ENCODE measurements around the gene TBC1D10B. TPM values are rescaled to one million over a fixed set of nuclear protein-coding genes. Genes with fewer than 3 reads are reported as not detected.

Gene TBC1D10B
- total RNA-seq, 2 donors from 2014 or later, result 27.8 to 29.8 TPM

GRCh38 chr16:30377050-30377811 lies 6.9 kb upstream of the TBC1D10B start:
- DNase-seq (ENCODE audit: low spot score), result no peak
- intact Hi-C loops (cut with DNase I), result loop anchor here in 1 of 2 donors (5.0 kb wide), 1 partner anchor 1220 kb away; no protein-coding TSS in a partner anchor

DNA sequence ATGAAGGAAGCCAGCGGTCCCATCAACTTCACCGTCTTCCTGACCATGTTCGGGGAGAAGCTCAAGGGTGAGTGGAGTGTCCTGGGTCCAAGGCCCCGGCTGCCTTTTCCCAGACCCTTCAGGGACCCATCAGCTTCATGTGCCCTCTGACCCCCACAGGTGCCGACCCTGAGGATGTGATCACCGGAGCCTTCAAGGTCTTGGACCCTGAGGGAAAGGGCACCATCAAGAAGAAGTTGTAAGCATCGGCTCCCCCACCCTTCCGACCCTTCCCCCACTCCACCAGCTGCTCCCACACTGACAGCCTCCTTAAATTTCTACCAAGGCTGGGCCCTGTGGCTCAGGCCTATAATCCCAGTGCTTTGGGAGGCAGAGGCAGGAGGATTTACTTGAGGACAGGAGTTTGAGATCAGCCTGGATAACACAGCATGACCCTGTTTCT lies 6.2 kb upstream of the TBC1D10B start:
- DNase-seq (ENCODE audit: low spot score), result no peak
- intact Hi-C loops (cut with DNase I), result loop anchor here in 1 of 2 donors (5.0 kb wide), 1 partner anchor 1219 kb away; no protein-coding TSS in a partner anchor

DNA sequence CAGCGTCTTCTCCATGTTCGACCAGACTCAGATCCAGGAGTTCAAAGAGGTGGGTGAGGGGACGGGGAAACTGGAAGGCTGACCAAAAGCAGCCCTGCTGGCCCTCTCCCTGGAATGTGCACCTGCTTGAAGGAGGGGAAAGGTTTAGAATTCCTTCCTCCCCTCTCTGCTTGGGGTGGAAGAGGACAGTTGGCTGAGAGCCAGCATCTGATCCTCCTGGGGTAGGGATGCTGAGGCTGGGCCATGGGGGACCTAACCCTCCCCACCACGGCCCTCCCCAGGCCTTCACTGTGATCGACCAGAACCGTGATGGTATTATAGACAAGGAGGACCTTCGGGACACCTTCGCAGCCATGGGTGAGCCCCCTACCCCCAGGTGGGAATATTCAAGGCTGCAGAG lies 5.6 kb upstream of the TBC1D10B start:
- intact Hi-C loops (cut with DNase I), result loop anchor here in 1 of 2 donors (5.0 kb wide), 1 partner anchor 1219 kb away; no protein-coding TSS in a partner anchor
- no peak for DNase-seq (ENCODE audit: low spot score)

DNA sequence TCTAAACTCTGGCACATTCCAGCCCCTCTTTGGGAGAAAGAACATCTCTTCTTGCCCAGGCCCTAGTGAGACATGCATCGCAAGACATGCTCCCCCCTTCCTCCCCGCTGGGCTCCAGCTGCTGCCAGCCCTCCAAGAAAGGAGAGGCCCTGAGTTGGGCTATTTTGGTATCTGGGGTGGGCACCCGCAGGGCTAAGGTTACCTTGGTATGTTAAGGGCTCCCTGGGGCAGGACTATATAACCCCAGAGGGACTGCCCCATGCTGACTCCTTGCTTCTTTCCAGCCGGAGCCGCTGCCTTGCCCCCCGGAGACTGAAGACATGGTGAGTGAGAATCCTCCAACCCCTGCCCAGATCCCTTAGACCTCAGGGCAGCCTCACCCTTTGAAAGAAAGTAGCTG lies 4.2 kb upstream of the TBC1D10B start, which contains the start of gene MYL11:
MYL11 (plus strand) TSS at position 265 of the 400 bp plus-strand sequence; CDS start at position 321, 56 bp downstream.
- DNase-seq (ENCODE audit: low spot score), result no peak
- intact Hi-C loops (cut with DNase I), result no loop called here

GRCh38 chr16:30372725-30373124 lies 2.4 kb upstream of the TBC1D10B start:
- intact Hi-C loops (cut with DNase I), result no loop called here

DNA sequence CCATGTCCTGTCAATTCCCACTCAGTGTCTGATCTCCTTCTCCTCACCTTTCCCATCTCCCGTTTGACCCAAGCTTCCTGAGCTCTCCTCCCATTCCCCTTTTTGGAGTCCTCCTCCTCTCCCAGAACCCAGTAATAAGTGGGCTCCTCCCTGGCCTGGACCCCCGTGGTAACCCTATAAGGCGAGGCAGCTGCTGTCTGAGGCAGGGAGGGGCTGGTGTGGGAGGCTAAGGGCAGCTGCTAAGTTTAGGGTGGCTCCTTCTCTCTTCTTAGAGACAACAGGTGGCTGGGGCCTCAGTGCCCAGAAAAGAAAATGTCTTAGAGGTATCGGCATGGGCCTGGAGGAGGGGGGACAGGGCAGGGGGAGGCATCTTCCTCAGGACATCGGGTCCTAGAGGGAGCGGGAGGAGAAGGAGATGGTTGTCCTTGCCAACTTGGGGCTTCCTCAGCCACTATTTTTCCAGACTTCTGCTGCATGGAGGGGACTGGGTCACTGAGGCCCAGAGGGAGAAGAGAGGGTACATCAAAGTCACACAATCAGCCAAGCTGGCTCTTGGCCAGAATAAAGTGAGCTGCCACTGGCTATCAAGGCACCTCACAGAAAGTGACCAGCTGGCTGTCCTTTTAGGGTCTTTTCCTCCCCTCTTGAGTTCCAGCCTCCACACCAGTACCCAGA lies 1.9 kb upstream of the TBC1D10B start:
- DNase-seq (ENCODE audit: low spot score), result no peak
- intact Hi-C loops (cut with DNase I), result no loop called here

More at GRCh38 chr16:30372725-30373124, 2.4 kb upstream of the TBC1D10B start:
- no peak for DNase-seq (ENCODE audit: low spot score)

- DNase-seq (ENCODE audit: low spot score), result no peak
- intact Hi-C loops (cut with DNase I), result no loop called here
Observed at GRCh38 chr16:30371248-30371816, 1.0 kb upstream of the TBC1D10B start.

DNA sequence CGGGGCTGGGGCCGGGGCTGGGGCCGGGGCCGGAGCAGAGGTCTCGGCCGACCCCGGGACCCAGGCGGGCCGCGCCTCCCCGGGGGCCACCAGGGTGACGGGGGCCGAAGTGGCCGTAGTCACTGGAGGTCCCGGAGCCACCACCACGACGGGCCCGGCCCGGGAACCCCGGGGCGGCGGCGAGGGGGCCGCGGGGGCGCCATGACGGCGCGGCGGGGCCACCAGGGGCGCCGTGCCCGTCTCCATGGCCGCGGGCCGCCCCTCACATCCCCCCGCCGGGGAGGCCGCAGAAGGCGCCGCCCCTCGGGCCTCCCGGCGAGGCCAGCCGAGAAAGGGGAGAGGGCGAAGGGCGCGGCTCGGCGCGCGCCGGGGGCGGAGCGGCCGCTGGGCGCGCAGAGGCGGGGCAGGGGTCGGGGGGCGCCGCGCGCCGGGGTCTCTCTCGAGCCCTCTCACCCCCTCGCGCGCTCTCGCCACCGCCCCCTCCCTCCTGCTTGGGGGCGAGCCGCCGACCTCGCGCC lies 297 bp downstream of the TBC1D10B start:
- intact Hi-C loops (cut with DNase I), result no loop called here
- DNase-seq (ENCODE audit: low spot score), result no peak

DNA sequence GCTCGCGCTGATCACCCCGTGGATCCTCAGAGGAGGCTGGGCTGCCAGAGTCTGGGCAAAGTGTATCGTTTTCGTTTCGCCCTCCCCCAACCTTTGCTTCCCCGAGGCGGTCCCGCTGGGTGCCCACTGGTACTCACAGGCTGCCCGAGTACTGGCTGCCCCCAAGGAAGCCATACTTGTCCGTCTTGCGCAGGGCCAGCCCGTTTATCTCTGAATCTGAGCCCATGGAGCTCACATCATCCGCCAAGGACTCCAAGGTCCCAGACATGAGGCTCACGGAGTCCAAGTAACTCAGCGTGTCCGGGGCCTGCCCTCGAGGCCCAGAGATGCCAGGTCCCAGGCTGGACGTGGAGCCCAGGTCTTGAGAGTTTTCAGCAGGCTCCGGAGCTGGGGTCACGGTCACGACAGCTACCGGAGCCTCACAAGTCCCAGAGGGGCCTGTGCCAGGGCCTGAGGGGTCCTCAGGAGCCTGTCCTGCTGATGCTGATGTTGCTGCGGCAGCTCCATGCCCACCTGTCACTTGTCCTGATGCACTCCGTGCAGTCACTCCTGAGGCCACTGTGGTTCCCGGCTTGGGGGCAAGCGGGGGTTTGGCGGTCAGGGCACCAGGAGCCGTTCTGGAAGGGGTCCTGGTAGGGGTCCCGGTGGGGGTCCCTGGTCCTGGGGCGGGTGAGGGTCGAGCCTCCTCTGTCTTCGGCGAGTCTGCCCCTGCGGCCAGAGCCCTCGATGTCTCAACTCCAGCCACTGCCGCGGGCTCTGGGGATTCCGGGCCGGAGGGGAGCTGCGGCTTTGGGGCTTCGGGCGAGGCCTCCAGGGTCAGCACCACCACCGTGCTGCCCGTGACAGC lies 980 bp downstream of the TBC1D10B start:
- intact Hi-C loops (cut with DNase I), result no loop called here

GRCh38 chr16:30368792-30369090 lies 1.6 kb downstream of the TBC1D10B start:
- DNase-seq (ENCODE audit: low spot score), result no peak
- intact Hi-C loops (cut with DNase I), result no loop called here

More for the DNA sequence above, 980 bp downstream of the TBC1D10B start:
- DNase-seq (ENCODE audit: low spot score), result no peak

GRCh38 chr16:30368122-30368791 lies 2.0 kb downstream of the TBC1D10B start:
- no peak for DNase-seq (ENCODE audit: low spot score)
- intact Hi-C loops (cut with DNase I), result no loop called here

GRCh38 chr16:30367349-30368009 lies 2.8 kb downstream of the TBC1D10B start:
- intact Hi-C loops (cut with DNase I), result no loop called here
- DNase-seq (ENCODE audit: low spot score), result no peak

DNA sequence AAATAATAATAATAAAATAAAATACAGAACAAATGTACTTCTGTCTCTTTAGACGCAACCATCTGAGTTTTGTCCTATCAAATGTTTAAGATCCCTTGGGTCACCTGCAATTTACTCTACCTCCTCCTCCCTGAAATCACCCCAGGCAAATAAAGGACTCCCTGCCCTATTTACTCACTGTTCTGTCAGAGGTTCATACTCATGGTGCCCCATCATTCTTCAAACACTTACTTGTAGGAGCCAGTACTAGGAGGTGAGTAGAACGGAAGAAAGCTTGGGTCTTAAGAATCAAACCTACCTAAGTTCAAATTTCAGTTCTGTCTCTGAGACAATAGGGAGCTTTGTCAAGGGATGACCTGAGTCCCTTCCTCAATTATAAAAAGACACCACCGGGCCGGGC lies 3.8 kb downstream of the TBC1D10B start:
- intact Hi-C loops (cut with DNase I), result no loop called here
- DNase-seq (ENCODE audit: low spot score), result no peak

DNA sequence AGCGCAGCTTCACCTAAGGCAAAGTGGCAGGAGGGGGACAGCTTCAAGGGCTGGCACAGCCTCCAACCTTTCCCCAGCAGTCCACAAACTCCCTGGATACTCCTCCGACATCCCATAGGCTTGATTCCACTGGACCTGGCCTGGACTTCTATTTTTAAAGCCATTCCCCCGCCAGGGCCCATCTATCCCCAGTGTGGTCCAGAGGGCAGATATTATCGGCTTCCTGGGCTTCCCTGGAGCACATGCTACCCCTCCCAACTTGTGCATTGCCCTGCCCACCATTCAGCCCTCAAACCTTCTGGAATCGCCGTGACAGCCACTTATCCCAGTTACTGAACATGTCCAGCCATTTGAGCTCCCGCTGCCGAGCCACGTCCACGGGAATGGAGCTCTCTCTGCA lies 5.1 kb downstream of the TBC1D10B start:
- intact Hi-C loops (cut with DNase I), result no loop called here
- DNase-seq (ENCODE audit: low spot score), result no peak

- intact Hi-C loops (cut with DNase I), result no loop called here
Observed at GRCh38 chr16:30361180-30361579, 9.1 kb downstream of the TBC1D10B start.

GRCh38 chr16:30359871-30360170 lies 10.5 kb downstream of the TBC1D10B start:
- DNase-seq (ENCODE audit: low spot score), result no peak
- intact Hi-C loops (cut with DNase I), result no loop called here

More at GRCh38 chr16:30361180-30361579, 9.1 kb downstream of the TBC1D10B start:
- no peak for DNase-seq (ENCODE audit: low spot score)

DNA sequence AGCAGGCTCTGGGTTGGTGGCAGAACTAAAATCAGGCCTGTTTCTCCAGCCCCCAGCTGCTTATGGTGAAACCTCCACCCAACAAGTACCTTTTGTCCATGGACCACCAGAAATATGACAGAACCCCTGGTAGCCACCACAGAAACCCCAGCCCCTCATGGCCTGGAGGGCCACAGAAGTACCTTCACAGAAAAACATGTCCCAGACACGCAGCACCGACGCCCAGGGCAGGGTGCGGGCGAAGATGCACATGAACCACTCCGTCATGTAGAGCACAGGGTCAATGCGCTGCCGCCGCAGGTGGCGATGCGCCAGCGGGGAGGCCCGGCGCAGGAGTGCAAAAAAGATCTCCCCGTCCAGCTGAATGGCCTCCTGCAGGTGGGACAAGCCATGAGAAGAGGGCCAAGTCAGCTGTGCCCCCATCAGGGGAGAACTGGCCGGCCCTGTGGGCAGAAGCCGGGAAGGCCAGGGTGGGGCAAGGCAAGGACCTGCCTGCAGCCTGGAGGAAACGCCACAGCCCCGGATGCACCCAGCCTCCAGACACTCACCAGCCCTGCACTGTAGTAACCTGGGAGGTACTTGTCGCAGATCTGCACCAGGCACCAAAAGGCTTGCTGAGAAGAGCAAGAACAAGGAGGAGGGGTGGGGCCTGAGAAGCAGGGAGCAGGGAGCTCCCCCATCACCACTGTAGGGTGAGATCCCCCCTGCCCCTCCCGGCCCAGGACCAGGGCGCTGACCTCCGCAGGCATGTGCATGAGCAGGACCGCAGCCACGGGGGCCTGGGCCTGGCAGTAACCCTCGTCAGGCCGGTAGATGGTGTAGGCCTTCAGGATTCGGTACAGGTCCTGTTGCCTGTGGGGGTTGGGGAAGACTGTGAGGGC lies 11.1 kb downstream of the TBC1D10B start:
- no peak for DNase-seq (ENCODE audit: low spot score)
- intact Hi-C loops (cut with DNase I), result no loop called here
